GM11168 (cell line): ENCODE data around the gene NUFIP2.
"Not testable (repeated sequence)": the region's sequence is repeated elsewhere in the genome, so short reads cannot be mapped to it uniquely, and the experiment has no call there.

Source experiments
- in situ Hi-C: fragments of 300-500 bp; cut with MboI; formaldehyde crosslinking; loops from one replicate; pipeline ENCODE4 v1.12.0; 2022; ENCODE audit warnings: low sequenced_read_pairs; ENCODE audit not compliant: unreplicated experiment

The NUFIP2 gene

GRCh38 chr17:29240477-29240876, 53.5 kb downstream of the NUFIP2 start:
- in situ Hi-C loops, result no loop called here

- in situ Hi-C loops, result no loop called here
Measured at GRCh38 chr17:29238133-29238850, 55.7 kb downstream of the NUFIP2 start.

- in situ Hi-C loops, result no loop called here
Measured at GRCh38 chr17:29237476-29238132, 56.3 kb downstream of the NUFIP2 start.

GRCh38 chr17:29235904-29236303, 58.0 kb downstream of the NUFIP2 start:
- in situ Hi-C loops, result no loop called here

- in situ Hi-C loops, result not testable (repeated sequence)
Measured at GRCh38 chr17:29234972-29235371, 59.0 kb downstream of the NUFIP2 start.

GRCh38 chr17:29233301-29233700, 60.6 kb downstream of the NUFIP2 start:
- in situ Hi-C loops, result no loop called here

- in situ Hi-C loops, result no loop called here
Measured at GRCh38 chr17:29225396-29225795, 68.6 kb downstream of the NUFIP2 start.

- in situ Hi-C loops, result not testable (repeated sequence)
Measured at GRCh38 chr17:29221338-29221737, 72.6 kb downstream of the NUFIP2 start.

GRCh38 chr17:29219378-29220047, 74.4 kb downstream of the NUFIP2 start:
- in situ Hi-C loops, result no loop called here

- in situ Hi-C loops, result no loop called here
Measured at GRCh38 chr17:29216856-29217255, 77.1 kb downstream of the NUFIP2 start.

- in situ Hi-C loops, result no loop called here
Measured at GRCh38 chr17:29216181-29216580, 77.8 kb downstream of the NUFIP2 start.

GRCh38 chr17:29215717-29216116, 78.2 kb downstream of the NUFIP2 start:
- in situ Hi-C loops, result no loop called here

GRCh38 chr17:29215174-29215573, 78.8 kb downstream of the NUFIP2 start:
- in situ Hi-C loops, result no loop called here

- in situ Hi-C loops, result no loop called here
Measured at GRCh38 chr17:29214215-29215146, 79.5 kb downstream of the NUFIP2 start.

- in situ Hi-C loops, result no loop called here
Measured at GRCh38 chr17:29212681-29213121, 81.2 kb downstream of the NUFIP2 start.

- in situ Hi-C loops, result no loop called here
Measured at GRCh38 chr17:29212094-29212631, 81.8 kb downstream of the NUFIP2 start.

GRCh38 chr17:29210879-29211278, 83.1 kb downstream of the NUFIP2 start:
- in situ Hi-C loops, result no loop called here

GRCh38 chr17:29209073-29209472, 84.9 kb downstream of the NUFIP2 start:
- in situ Hi-C loops, result no loop called here

- in situ Hi-C loops, result no loop called here
Measured at GRCh38 chr17:29207975-29208374, 86.0 kb downstream of the NUFIP2 start.
